ENCODE results near the gene ORAI2.
"Not testable (repeated sequence)": the region's sequence is repeated elsewhere in the genome, so short reads cannot be mapped to it uniquely, and the experiment has no call there.

Gene ORAI2

DNA sequence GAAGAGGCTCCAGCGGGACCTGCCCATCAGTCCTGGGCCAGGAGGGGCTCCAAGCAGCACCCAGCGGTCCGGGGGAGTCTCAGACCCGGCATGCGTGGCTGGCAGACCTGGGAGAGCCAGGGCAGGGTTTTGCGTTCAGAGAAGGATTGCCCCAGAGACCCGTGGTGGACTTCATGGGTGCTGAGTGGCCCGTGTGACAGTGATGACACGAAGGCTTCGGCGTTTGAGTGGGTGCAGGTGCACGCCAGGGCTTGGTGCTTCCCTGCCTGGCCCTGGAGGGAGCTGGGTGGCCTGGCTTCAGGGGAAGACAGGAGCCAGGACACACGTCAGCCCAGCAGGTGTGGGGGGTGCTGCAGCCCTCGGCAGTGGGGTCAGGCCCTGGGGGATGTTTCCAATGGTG, 13.9 kb downstream of the ORAI2 start:
- no peak for DNase-seq (ENCODE audit: low spot score)

GRCh38 chr7:102449136-102449535, 15.8 kb downstream of the ORAI2 start:
- DNase-seq (ENCODE audit: low spot score): no peak

DNA sequence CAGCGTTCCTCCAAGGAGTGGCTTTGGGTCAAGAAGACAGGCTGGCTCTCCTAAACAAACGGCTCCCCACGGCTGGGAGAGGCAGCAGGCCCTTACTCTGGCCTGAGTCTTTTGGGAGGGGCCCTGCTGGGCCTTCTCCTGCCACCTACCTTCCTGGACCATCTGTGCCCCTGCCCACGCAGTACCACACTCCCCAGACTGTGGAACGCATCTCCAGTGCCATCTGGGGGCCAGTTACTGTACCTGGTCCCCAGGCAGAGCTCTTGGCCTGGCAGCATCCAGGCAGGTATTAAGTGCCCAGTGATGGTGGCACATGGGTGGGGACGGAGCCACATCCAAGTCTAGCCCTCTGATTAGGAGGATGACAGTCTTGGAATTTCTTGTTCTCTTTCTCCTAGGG, 16.9 kb downstream of the ORAI2 start:
- no peak for DNase-seq (ENCODE audit: low spot score)

DNA sequence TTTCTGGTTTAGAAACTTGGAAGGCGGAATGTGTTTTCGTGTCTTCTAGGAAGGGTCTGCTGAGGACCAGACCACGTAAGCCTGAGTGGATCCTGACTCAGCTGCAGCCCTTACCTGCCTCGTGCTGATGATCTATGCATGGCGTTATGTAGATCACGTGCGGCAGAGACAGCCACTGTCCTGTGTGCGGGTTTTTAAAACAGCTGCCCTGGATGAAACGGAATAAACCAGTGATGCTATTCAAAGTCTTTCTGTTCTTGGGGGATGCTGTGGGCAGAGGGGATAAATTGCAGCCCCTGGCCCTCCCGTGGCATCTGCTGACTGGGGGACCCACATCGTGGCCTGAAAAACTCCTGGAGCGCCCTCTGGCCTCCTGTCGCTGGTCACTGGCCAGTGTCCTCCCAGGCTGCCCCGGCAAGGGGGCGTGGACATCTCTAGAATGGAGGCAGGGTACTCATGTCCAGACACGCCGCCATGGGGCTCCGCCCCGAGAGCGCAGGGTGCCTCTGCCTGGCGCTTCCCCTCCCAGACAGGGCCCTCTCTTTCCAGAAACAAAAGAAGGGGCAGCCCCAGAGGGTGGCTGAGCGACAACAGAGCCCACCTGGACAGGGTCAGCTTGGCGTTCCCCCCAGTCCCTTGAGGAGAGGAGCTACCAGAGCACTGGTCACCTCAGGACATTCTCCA, 18.1 kb downstream of the ORAI2 start:
- DNase-seq (ENCODE audit: low spot score): no peak

GRCh38 chr7:102452451-102452850, 19.1 kb downstream of the ORAI2 start:
- no peak for DNase-seq (ENCODE audit: low spot score)

- no peak for DNase-seq (ENCODE audit: low spot score)
Observed at GRCh38 chr7:102453319-102453718, 19.9 kb downstream of the ORAI2 start.

GRCh38 chr7:102454468-102454867, 21.1 kb downstream of the ORAI2 start:
- DNase-seq (ENCODE audit: low spot score): no peak

DNA sequence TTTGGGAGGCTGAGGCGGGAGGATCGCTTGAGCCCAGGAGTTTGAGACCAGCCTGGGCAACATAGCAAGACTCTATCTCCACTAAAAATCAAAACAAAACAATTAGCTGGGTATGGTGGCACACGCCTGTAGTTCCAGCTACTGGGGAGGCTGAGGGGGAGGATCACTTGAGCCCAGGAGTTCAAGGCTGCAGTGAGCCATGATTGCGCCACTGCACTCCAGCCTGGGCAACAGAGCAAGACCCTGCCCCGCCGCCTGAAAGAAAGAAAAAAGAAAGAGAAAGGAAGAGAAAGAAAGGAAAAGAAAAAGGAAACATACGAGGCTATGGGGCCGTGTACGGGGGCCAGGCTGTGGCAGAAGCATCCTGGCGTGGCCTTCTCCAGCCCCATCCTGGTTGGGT, 21.6 kb downstream of the ORAI2 start:
- DNase-seq (ENCODE audit: low spot score): not testable (repeated sequence)

DNA sequence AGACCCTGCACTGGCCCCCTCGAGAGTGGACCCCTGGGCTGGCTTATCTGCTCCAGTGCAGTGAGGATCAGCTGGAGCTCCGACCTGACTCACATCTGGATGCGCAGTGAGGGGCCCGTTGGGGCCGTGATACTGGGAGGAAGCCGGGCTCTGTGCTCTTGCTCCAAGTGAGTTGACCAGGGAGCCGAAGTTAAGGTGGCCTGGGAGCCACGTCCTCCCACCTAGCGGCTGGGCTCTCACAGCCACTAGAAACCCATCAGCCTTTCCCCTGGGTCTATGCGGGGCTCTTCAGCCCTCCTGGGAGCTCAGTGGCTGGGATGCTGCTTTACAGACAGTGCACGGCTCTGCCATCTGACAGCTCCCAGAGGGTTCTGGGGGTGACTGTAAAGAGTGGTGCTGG, 22.2 kb downstream of the ORAI2 start:
- DNase-seq (ENCODE audit: low spot score): no peak

DNA sequence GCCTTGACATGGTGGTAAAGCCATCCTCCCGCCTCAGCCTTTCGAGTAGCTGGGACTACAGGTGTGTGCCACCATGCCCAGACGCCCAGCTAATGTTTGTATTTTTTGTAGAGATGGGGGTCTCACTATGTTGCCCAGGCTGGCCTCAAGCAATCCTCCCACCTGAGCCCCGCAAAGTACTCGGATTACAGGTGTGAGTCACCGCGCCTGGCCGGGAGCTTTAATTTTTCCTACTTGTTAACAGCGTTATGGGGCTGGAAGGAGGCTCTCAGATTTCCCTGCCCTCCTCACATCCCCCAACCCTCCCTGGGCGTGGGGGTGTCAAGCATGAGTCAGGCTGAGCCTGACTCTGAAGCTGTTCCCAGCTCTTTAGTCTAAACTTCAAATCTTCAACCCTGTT, 23.0 kb downstream of the ORAI2 start:
- peak; percentile 54 for DNase-seq (ENCODE audit: low spot score)

- no peak for DNase-seq (ENCODE audit: low spot score)
Observed at GRCh38 chr7:102457352-102457924, 24.1 kb downstream of the ORAI2 start.

DNA sequence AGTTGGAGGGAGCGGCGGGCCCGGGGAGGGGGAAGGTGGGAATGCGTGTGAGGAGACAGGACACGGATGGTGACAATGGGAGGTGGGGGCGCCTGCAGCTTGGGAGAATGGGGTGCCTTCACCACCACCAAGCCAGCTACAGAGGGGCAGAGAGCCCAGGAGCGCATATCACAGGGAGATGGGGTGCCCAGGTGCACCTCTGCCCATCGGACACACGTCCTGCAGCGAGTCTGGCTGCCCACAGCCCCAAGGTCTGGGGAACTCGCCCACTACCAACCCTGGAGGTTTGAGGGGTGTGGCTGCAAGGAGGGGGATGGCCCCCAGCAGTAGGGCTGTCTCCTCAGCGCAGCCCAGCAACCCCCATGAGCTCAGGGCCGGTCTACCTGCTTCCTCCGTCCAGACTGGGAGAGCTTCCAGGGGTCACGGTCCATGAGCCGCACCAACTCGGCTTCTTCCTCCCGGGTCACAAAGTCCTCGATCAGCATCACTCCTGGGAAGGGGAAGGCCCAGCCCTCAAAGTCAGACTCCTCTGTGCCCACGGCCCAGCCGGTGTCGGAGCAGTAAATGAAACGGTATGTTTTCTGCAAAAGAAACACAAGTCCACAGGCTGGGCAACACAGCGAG, 26.0 kb downstream of the ORAI2 start:
- no peak for DNase-seq (ENCODE audit: low spot score)

DNA sequence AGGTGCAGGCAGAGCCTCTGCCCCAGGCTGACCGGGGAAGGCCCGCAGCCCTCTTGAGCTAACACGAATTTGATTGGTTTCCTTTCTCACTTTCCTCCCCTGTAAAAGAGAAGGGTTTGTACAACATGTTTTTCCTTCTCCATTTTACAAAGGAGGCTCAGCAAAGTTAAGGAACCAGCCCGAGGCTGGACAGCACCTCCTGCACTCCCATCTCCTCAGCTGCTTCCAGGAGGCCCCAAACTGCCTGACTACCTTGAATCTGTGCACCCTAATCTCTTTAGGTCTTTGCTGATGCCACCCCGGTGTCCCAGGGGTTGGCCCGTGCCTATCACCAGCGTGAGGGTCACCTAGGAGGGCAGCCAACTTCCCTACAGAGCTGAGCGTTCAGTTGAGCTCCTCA, 27.1 kb downstream of the ORAI2 start:
- DNase-seq (ENCODE audit: low spot score): no peak

GRCh38 chr7:102463841-102464576, 30.6 kb downstream of the ORAI2 start:
- DNase-seq (ENCODE audit: low spot score): no peak

DNA sequence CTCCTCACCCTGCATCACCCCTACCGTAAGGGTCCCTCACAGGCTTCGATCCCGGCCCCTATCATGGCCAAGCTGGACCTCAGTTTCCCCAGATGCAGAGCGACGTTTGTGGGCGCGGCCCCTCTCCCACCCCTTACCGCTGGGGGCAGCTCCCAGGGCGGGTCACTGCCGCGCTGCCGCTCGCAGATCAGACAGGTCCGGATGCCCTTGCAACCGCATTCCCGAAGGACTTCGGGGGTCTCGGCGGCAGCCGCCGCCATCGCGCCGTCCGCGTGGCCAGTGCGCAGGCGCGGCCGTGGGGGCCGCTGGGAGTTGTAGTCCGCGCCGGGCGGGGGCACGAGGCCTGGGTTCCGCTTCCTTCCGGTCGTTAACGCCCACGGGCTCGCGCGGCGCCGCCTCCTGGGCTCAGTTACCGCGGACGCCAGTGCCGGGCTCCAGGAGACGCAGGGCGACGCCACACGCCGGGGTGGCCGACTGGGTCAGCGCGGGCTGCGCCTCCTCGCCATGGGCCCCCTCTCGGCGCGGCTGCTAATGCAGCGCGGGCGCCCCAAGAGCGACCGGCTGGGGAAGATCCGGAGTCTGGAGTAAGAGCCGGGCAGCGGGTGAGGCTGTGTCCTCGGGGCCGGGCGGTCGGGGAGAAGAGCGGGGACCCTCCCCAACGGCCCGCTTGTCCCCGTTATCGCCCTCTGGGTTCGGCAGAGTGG, 31.4 kb downstream of the ORAI2 start, which contains the start of the genes ALKBH4 and LRWD1:
Gene ALKBH4 (minus strand): TSS at position 287 of the 704 bp plus-strand sequence. CDS start 27 bp downstream, at position 260.
Gene LRWD1 (plus strand): TSS at position 408 of the 704 bp plus-strand sequence. CDS start 97 bp downstream, at position 505.
- DNase-seq (ENCODE audit: low spot score): peak; percentile 89

- no peak for DNase-seq (ENCODE audit: low spot score)
Observed at GRCh38 chr7:102466097-102466496, 32.7 kb downstream of the ORAI2 start.

- DNase-seq (ENCODE audit: low spot score): no peak
Observed at GRCh38 chr7:102467581-102468477, 34.5 kb downstream of the ORAI2 start.

DNA sequence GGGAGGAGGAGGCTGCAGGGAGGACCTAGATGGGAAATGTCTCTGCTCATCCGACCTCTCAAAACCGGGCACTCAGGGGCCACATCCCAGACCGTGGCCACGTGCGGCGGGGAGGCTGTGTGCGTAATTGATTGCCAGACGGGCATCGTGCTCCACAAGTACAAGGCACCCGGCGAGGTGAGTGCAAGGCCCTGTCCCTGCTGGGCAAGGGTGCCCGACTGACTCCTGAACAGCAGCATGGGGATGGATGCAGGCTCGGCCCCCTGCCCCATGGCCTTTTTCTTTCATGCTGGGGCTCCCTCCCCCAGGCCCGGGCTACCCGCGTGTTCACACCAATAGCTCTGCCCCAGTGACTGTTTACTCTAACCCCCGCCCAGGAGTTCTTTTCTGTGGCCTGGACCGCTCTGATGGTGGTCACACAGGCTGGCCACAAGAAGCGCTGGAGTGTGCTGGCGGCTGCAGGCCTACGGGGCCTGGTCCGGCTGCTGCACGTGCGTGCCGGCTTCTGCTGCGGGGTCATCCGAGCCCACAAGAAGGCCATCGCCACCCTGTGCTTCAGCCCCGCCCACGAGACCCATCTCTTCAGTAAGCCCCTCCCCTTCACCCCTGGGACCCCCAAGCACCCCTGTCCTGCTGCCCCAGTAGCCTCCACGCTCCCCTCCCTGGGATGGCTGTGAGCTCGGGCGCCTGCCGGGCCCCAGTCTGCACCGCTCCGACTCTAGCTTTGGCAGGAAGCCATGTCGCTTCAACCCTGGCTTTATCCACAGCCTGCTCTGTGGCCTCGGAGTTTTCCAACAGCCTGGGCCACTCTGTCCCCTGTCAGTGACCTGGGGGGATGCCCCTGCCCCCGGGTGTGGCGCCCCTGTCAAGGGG, 35.3 kb downstream of the ORAI2 start:
- no peak for DNase-seq (ENCODE audit: low spot score)

DNA sequence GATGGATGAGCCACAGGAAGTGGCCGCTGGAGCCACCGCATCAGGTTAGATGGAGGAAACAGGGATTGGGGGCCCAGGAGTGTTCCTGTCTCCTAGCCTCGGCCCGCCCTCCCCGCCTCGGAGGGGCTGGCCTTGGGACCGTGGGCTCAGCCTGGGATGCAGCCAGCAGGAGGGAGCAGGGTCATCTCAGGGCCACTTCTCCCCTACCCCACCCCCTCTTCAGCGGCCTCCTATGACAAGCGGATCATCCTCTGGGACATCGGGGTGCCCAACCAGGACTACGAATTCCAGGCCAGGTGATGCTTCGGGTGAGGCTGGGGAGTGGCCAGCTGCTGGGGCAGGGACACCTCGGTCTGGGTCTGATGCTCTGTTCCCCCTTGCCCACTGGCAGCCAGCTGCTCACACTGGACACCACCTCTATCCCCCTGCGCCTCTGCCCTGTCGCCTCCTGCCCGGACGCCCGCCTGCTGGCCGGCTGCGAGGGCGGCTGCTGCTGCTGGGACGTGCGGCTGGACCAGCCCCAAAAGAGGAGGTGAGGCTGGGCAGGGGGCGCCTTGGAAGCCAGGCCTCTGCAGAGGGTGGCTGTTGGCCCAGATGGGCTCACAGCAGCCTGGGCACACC, 36.1 kb downstream of the ORAI2 start:
- DNase-seq (ENCODE audit: low spot score): no peak

All from putamen (tissue), 1 donor.